Gastrocnemius medialis (tissue), 4 donors: Measurements from ENCODE around the gene SLC34A3.

Experiments
- POLR2A ChIP-seq, 2 donors: fragments of 450-650 bp; IDR thresholded peaks; one replicate each; pipeline ENCODE4 v1.6.1; 2017; ENCODE audit warnings: antibody characterized with exemption in 2 of 2, mild to moderate bottlenecking in 2 of 2, moderate library complexity in 2 of 2
- TF ChIP-seq, protein P1 (sequence below), 5 experiments: fragments of 450-650 bp in 3 of 5; fragments of 200-600 bp in 2 of 5; sonication (generic) in 2 of 5; IDR thresholded peaks in 4 of 5; conservative IDR thresholded peaks in 1 of 5; 1 replicate in 4 of 5; 2 replicates in 1 of 5; pipeline ENCODE4 v1.5.1; 2016 to 2019; ENCODE audit warnings: antibody characterized with exemption in 5 of 5, mild to moderate bottlenecking in 3 of 5, moderate library complexity in 3 of 5

DNA sequence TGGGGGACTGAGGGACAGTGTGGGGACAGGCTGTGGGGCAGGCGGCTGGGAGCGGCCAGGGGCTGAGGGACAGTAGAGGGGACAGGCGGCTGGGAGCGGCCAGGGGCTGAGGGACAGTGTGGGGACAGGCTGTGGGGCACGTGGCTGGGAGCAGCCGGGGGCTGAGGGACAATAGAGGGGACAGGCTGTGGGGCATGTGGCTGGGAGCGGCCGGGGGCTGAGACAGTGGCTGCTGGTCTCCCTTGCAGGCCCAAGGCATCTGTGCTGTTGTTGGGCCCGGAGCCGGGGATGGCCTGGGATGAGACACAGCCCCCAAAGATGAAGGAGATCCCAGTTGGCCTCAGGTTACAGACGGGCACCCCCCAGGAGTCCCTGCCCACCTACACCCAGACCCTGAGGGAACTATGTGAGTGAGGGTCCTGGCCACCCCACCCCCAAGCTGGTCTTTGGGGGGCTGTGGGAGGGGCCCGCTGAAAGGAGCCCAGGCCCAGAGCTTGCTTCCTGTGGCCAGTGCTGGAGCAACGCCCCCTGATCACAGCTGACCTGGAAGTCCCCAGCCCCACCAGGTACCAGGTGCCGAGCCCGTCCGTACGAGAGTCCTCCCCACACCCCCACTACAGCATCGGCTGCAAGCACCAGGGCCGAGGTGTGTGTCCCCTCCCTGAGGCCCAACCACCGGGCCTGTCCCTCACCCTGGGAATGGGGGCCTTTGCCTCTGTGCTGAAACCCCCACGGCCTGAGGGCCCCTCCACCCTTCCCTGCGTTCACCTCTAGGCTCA is 21.0 kb downstream of the SLC34A3 start:
- TF ChIP-seq, protein P1, sequence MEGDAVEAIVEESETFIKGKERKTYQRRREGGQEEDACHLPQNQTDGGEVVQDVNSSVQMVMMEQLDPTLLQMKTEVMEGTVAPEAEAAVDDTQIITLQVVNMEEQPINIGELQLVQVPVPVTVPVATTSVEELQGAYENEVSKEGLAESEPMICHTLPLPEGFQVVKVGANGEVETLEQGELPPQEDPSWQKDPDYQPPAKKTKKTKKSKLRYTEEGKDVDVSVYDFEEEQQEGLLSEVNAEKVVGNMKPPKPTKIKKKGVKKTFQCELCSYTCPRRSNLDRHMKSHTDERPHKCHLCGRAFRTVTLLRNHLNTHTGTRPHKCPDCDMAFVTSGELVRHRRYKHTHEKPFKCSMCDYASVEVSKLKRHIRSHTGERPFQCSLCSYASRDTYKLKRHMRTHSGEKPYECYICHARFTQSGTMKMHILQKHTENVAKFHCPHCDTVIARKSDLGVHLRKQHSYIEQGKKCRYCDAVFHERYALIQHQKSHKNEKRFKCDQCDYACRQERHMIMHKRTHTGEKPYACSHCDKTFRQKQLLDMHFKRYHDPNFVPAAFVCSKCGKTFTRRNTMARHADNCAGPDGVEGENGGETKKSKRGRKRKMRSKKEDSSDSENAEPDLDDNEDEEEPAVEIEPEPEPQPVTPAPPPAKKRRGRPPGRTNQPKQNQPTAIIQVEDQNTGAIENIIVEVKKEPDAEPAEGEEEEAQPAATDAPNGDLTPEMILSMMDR (IDR thresholded peaks at IDR 0.05 in 4 of 5, conservative IDR thresholded peaks at IDR 0.05 in 1 of 5), result no peak
- TF ChIP-seq POLR2A (IDR thresholded peaks at IDR 0.05), result no peak
